Stomach (tissue), 4 donors: ENCODE data around the gene NR2C1.

Experiments
- EP300 ChIP-seq: sonication (generic); formaldehyde crosslinking; IDR thresholded peaks from one replicate; pipeline ENCODE4 v1.6.1; 2017; ENCODE audit warnings: antibody characterized with exemption
- POLR2AphosphoS5 ChIP-seq, 3 donors: sonication (generic); formaldehyde crosslinking; IDR thresholded peaks; one replicate each; pipeline ENCODE4 v1.6.1; 2016; ENCODE audit warnings: antibody characterized with exemption in 3 of 3
- TF ChIP-seq, protein P1 (sequence below), 7 experiments: fragments of 450-650 bp in 4 of 7; fragments of 200-600 bp in 3 of 7; sonication (generic) in 3 of 7; IDR thresholded peaks; one replicate each; pipeline ENCODE4 v1.5.1; 2016 to 2019; ENCODE audit warnings: antibody characterized with exemption in 7 of 7, control low read depth in 2 of 7, mild to moderate bottlenecking in 1 of 7

DNA sequence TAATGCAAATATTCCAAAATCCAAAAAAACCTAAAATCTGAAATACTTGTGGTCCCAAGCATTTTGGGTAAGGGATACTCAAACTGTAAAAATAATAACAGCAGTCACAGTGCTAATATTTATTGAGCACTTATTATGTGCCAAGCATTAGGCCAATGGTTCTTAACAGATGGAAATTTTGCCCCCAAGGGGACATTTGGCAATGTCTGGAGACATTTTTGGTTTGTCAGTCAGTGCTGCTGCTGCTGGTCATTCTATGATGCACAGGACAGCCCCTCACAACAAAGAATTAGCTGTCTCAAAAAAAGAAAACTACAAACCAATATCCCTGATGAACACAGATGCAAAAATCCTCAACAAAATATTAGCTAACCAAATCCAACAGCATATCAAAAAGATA is 75.7 kb downstream of the NR2C1 start:
- TF ChIP-seq, protein P1, sequence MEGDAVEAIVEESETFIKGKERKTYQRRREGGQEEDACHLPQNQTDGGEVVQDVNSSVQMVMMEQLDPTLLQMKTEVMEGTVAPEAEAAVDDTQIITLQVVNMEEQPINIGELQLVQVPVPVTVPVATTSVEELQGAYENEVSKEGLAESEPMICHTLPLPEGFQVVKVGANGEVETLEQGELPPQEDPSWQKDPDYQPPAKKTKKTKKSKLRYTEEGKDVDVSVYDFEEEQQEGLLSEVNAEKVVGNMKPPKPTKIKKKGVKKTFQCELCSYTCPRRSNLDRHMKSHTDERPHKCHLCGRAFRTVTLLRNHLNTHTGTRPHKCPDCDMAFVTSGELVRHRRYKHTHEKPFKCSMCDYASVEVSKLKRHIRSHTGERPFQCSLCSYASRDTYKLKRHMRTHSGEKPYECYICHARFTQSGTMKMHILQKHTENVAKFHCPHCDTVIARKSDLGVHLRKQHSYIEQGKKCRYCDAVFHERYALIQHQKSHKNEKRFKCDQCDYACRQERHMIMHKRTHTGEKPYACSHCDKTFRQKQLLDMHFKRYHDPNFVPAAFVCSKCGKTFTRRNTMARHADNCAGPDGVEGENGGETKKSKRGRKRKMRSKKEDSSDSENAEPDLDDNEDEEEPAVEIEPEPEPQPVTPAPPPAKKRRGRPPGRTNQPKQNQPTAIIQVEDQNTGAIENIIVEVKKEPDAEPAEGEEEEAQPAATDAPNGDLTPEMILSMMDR (IDR thresholded peaks at IDR 0.05), result no peak
- TF ChIP-seq POLR2AphosphoS5 (IDR thresholded peaks at IDR 0.05) (no peak), EP300 (no peak)
